ENCODE data around the gene ZFAND2B. TPM values are rescaled to one million over a fixed set of nuclear protein-coding genes. Genes with fewer than 3 reads are reported as not detected.

Gene ZFAND2B
- polyA plus RNA-seq, 1 experiment: 24.5 TPM

- Histone ChIP-seq H3K27me3 (ENCODE audit: control insufficient read depth, insufficient read depth, low read length) (no peaks in the 10 kb centered on the region), H3K27ac (ENCODE audit: low read depth, low read length) (peak overlapping the region; percentile 70), H3K4me3 (ENCODE audit: low read depth, low read length) (peak overlapping the region; percentile 97), H3K9me3 (ENCODE audit: control insufficient read depth, insufficient read depth, low read length) (no peaks in the 10 kb centered on the region; the same call in 1 of the 2 replicates)
- no peak for TF ChIP-seq CTCF (IDR thresholded peaks at IDR 0.05; ENCODE audit: low read depth, low read length)
- CTCF ChIA-PET: interaction anchor here (0.6 to 3.0 kb wide), 6 partner anchors 32 to 296 kb away, joined by 3 to 24 read pairs (median 6); partner anchors contain the start of gene DNAJB2
- DNase-seq (ENCODE audit: low read depth, low spot score): no peak
- POLR2A ChIA-PET: interaction anchor here (1.4 to 2.3 kb wide), 2 partner anchors 33 to 39 kb away, joined by 8 to 11 read pairs; partner anchors contain the start of genes DNAJB2 and ZFAND2B
These were observed 39.3 kb downstream of the ZFAND2B start for GRCh38 chr2:219245899-219246230.

- Histone ChIP-seq H3K9me3 (ENCODE audit: control insufficient read depth, insufficient read depth, low read length) (no peaks in the 10 kb centered on the region; the same call in 1 of the 2 replicates), H3K27ac (ENCODE audit: low read depth, low read length) (no peak overlapping the region), H3K27me3 (ENCODE audit: control insufficient read depth, insufficient read depth, low read length) (no peaks in the 10 kb centered on the region), H3K4me3 (ENCODE audit: low read depth, low read length) (no peak overlapping the region)
- ChIA-PET CTCF (interaction anchor here (1.2 to 3.0 kb wide), 4 partner anchors 31 to 157 kb away, joined by 3 to 24 read pairs (median 14); partner anchors contain the start of gene DNAJB2), POLR2A (interaction anchor here (2.3 kb wide), 1 partner anchor 32 kb away, joined by 11 read pairs; the partner anchor contains the start of gene DNAJB2)
- no peak for TF ChIP-seq CTCF (IDR thresholded peaks at IDR 0.05; ENCODE audit: low read depth, low read length)
- DNase-seq (ENCODE audit: low read depth, low spot score): no peak
These were observed 40.0 kb downstream of the ZFAND2B start for GRCh38 chr2:219246559-219246958.

- CTCF ChIA-PET: interaction anchor here (1.3 to 3.5 kb wide), 5 partner anchors 26 to 128 kb away, joined by 5 to 24 read pairs (median 7); partner anchors contain the start of gene DNAJB2
- H3K4me3 ChIP-seq (ENCODE audit: low read depth, low read length): no peak overlapping the region
- H3K9me3 ChIP-seq (ENCODE audit: control insufficient read depth, insufficient read depth, low read length): no peaks in the 10 kb centered on the region; the same call in 1 of the 2 replicates
- DNase-seq (ENCODE audit: low read depth, low spot score): no peak
- H3K27me3 ChIP-seq (ENCODE audit: control insufficient read depth, insufficient read depth, low read length): no peaks in the 10 kb centered on the region
- POLR2A ChIA-PET: interaction anchor here (0.6 kb wide), 1 partner anchor 40 kb away, joined by 3 read pairs; no protein-coding TSS in a partner anchor
- peak overlapping the region; percentile 90 for H3K27ac ChIP-seq (ENCODE audit: low read depth, low read length)
- TF ChIP-seq CTCF (IDR thresholded peaks at IDR 0.05; ENCODE audit: low read depth, low read length): no peak
These were observed 41.4 kb downstream of the ZFAND2B start for GRCh38 chr2:219247678-219248642.

GRCh38 chr2:219248845-219249202, 42.2 kb downstream of the ZFAND2B start:
- Histone ChIP-seq H3K27me3 (ENCODE audit: control insufficient read depth, insufficient read depth, low read length) (no peaks in the 10 kb centered on the region), H3K9me3 (ENCODE audit: control insufficient read depth, insufficient read depth, low read length) (no peaks in the 10 kb centered on the region; the same call in 1 of the 2 replicates), H3K27ac (ENCODE audit: low read depth, low read length) (peak overlapping the region; percentile 90), H3K4me3 (ENCODE audit: low read depth, low read length) (no peak overlapping the region)
- ChIA-PET POLR2A (interaction anchor here (0.8 to 1.6 kb wide), 2 partner anchors 30 to 43 kb away, joined by 3 to 9 read pairs; partner anchors contain the start of gene ABCB6), CTCF (interaction anchor here (1.5 to 3.5 kb wide), 4 partner anchors 25 to 47 kb away, joined by 5 to 24 read pairs (median 15); partner anchors contain the start of gene DNAJB2)
- no peak for TF ChIP-seq CTCF (IDR thresholded peaks at IDR 0.05; ENCODE audit: low read depth, low read length)
- no peak for DNase-seq (ENCODE audit: low read depth, low spot score)
